Sigmoid colon (tissue), 4 donors: ENCODE measurements around the gene METTL21A.

Experiments
- EP300 ChIP-seq, 4 donors: sonication (generic); formaldehyde crosslinking; IDR thresholded peaks; one replicate each; pipeline ENCODE4 v1.6.1; 2017; ENCODE audit warnings: antibody characterized with exemption in 4 of 4
- POLR2A ChIP-seq, 2 donors: fragments of 450-650 bp; IDR thresholded peaks; one replicate each; pipeline ENCODE4 v1.6.1; 2016; ENCODE audit warnings: antibody characterized with exemption in 2 of 2, mild to moderate bottlenecking in 2 of 2, moderate library complexity in 2 of 2
- POLR2AphosphoS5 ChIP-seq, 4 donors: sonication (generic); formaldehyde crosslinking; IDR thresholded peaks; one replicate each; pipeline ENCODE4 v1.6.1; 2017; ENCODE audit warnings: antibody characterized with exemption in 4 of 4
- TF ChIP-seq, protein P1 (sequence below), 4 experiments: fragments of 450-650 bp in 3 of 4; fragments of 200-600 bp in 1 of 4; IDR thresholded peaks; one replicate each; pipeline ENCODE4 v1.5.1; 2016 to 2019; ENCODE audit warnings: antibody characterized with exemption in 4 of 4, mild to moderate bottlenecking in 3 of 4, moderate library complexity in 2 of 4

- no peak for TF ChIP-seq POLR2A (IDR thresholded peaks at IDR 0.05)
- TF ChIP-seq, protein P1, sequence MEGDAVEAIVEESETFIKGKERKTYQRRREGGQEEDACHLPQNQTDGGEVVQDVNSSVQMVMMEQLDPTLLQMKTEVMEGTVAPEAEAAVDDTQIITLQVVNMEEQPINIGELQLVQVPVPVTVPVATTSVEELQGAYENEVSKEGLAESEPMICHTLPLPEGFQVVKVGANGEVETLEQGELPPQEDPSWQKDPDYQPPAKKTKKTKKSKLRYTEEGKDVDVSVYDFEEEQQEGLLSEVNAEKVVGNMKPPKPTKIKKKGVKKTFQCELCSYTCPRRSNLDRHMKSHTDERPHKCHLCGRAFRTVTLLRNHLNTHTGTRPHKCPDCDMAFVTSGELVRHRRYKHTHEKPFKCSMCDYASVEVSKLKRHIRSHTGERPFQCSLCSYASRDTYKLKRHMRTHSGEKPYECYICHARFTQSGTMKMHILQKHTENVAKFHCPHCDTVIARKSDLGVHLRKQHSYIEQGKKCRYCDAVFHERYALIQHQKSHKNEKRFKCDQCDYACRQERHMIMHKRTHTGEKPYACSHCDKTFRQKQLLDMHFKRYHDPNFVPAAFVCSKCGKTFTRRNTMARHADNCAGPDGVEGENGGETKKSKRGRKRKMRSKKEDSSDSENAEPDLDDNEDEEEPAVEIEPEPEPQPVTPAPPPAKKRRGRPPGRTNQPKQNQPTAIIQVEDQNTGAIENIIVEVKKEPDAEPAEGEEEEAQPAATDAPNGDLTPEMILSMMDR (IDR thresholded peaks at IDR 0.05), result no peak
- no peak for TF ChIP-seq EP300 (IDR thresholded peaks at IDR 0.05)
- no peak for TF ChIP-seq POLR2AphosphoS5 (IDR thresholded peaks at IDR 0.05)
Measured at GRCh38 chr2:207635468-207636200, 10.4 kb upstream of the METTL21A start.
